ENCODE measurements around the gene S100A2.
"Not testable (repeated sequence)": the region's sequence is repeated elsewhere in the genome, so short reads cannot be mapped to it uniquely, and the experiment has no call there.

The S100A2 gene

GRCh38 chr1:153566414-153567371 is 1.0 kb upstream of the S100A2 start:
- no peaks in the 10 kb centered on the region for H3K27me3 ChIP-seq (replicated peaks; ENCODE audit: insufficient read depth, low read length)
- peak overlapping the region; percentile 66 for H2AFZ ChIP-seq (ENCODE audit: low read length)
- no peaks in the 10 kb centered on the region for H3F3A ChIP-seq (ENCODE audit: insufficient read depth, low read length)
- H3K79me2 ChIP-seq (ENCODE audit: low read length), result no peaks in the 10 kb centered on the region
- no peak overlapping the region for H3K4me3 ChIP-seq (ENCODE audit: low read length)
- peak overlapping the region; percentile 27 for H3K4me2 ChIP-seq (ENCODE audit: low read depth, low read length)
- H4K20me1 ChIP-seq (ENCODE audit: insufficient read depth, low read length), result no peaks in the 10 kb centered on the region
- H3K9me2 ChIP-seq (replicated peaks; ENCODE audit: insufficient read depth, low read length), result no peaks in the 10 kb centered on the region
- H3K9me3 ChIP-seq (replicated peaks; ENCODE audit: insufficient read depth, low read length), result no peaks in the 10 kb centered on the region
- TF ChIP-seq CTCF (IDR thresholded peaks at IDR 0.05; ENCODE audit: low read length), result no peak
- TF ChIP-seq EZH2phosphoT487 (IDR thresholded peaks at IDR 0.05; ENCODE audit: low read length), result no peak
- no peak for TF ChIP-seq EZH2 (optimal IDR thresholded peaks at IDR 0.05; ENCODE audit: low read depth, low read length)
- no peaks in the 10 kb centered on the region for H3K36me3 ChIP-seq (replicated peaks; ENCODE audit: insufficient read depth, low read length)
- H3K27ac ChIP-seq (ENCODE audit: low read length), result no peak overlapping the region
- peak; percentile 64 for DNase-seq
- peaks cover 12% of the 10 kb centered on the region for H3K4me1 ChIP-seq (ENCODE audit: low read length)
- peak overlapping the region; percentile 14; the same call in 1 of the 2 replicates for H3K9ac ChIP-seq (ENCODE audit: low read length)

- H3K36me3 ChIP-seq (replicated peaks; ENCODE audit: insufficient read depth, low read length), result no peaks in the 10 kb centered on the region
- H3K9ac ChIP-seq (ENCODE audit: low read length), result no peak overlapping the region
- no peak overlapping the region for H3K27ac ChIP-seq (ENCODE audit: low read length)
- no peaks in the 10 kb centered on the region for H3K9me3 ChIP-seq (replicated peaks; ENCODE audit: insufficient read depth, low read length)
- H3K79me2 ChIP-seq (ENCODE audit: low read length), result no peaks in the 10 kb centered on the region
- peaks cover 12% of the 10 kb centered on the region for H3K4me1 ChIP-seq (ENCODE audit: low read length)
- no peak overlapping the region for H3K4me3 ChIP-seq (ENCODE audit: low read length)
- H2AFZ ChIP-seq (ENCODE audit: low read length), result no peak overlapping the region
- H3K4me2 ChIP-seq (ENCODE audit: low read depth, low read length), result no peak overlapping the region
- TF ChIP-seq CTCF (IDR thresholded peaks at IDR 0.05; ENCODE audit: low read length) (no peak), EZH2 (optimal IDR thresholded peaks at IDR 0.05; ENCODE audit: low read depth, low read length) (no peak), EZH2phosphoT487 (IDR thresholded peaks at IDR 0.05; ENCODE audit: low read length) (no peak)
- no peak for DNase-seq
- no peaks in the 10 kb centered on the region for H3F3A ChIP-seq (ENCODE audit: insufficient read depth, low read length)
- no peaks in the 10 kb centered on the region for H4K20me1 ChIP-seq (ENCODE audit: insufficient read depth, low read length)
- H3K27me3 ChIP-seq (replicated peaks; ENCODE audit: insufficient read depth, low read length), result no peaks in the 10 kb centered on the region
- H3K9me2 ChIP-seq (replicated peaks; ENCODE audit: insufficient read depth, low read length), result no peaks in the 10 kb centered on the region
These were observed 1.7 kb downstream of the S100A2 start for GRCh38 chr1:153563991-153564390.

GRCh38 chr1:153563483-153563901 is 2.2 kb downstream of the S100A2 start:
- Histone ChIP-seq H3K9me3 (replicated peaks; ENCODE audit: insufficient read depth, low read length) (no peaks in the 10 kb centered on the region), H3K27ac (ENCODE audit: low read length) (no peak overlapping the region), H3K4me1 (ENCODE audit: low read length) (peaks cover 12% of the 10 kb centered on the region), H3K27me3 (replicated peaks; ENCODE audit: insufficient read depth, low read length) (no peaks in the 10 kb centered on the region), H2AFZ (ENCODE audit: low read length) (no peak overlapping the region), H3K9me2 (replicated peaks; ENCODE audit: insufficient read depth, low read length) (no peaks in the 10 kb centered on the region), H3K36me3 (replicated peaks; ENCODE audit: insufficient read depth, low read length) (no peaks in the 10 kb centered on the region), H4K20me1 (ENCODE audit: insufficient read depth, low read length) (no peaks in the 10 kb centered on the region), H3K9ac (ENCODE audit: low read length) (no peak overlapping the region), H3K4me3 (ENCODE audit: low read length) (no peak overlapping the region), H3K79me2 (ENCODE audit: low read length) (no peaks in the 10 kb centered on the region), H3F3A (ENCODE audit: insufficient read depth, low read length) (no peaks in the 10 kb centered on the region), H3K4me2 (ENCODE audit: low read depth, low read length) (no peak overlapping the region)
- TF ChIP-seq CTCF (IDR thresholded peaks at IDR 0.05; ENCODE audit: low read length) (no peak), EZH2phosphoT487 (IDR thresholded peaks at IDR 0.05; ENCODE audit: low read length) (no peak), EZH2 (optimal IDR thresholded peaks at IDR 0.05; ENCODE audit: low read depth, low read length) (no peak)
- DNase-seq, result no peak

- not testable (repeated sequence) for H3K4me2 ChIP-seq (ENCODE audit: low read depth, low read length); H3K36me3 ChIP-seq (replicated peaks; ENCODE audit: insufficient read depth, low read length); H3K9me3 ChIP-seq (replicated peaks; ENCODE audit: insufficient read depth, low read length); H3K27me3 ChIP-seq (replicated peaks; ENCODE audit: insufficient read depth, low read length); H3K79me2 ChIP-seq (ENCODE audit: low read length); H4K20me1 ChIP-seq (ENCODE audit: insufficient read depth, low read length); H2AFZ ChIP-seq (ENCODE audit: low read length); H3K9ac ChIP-seq (ENCODE audit: low read length); H3K9me2 ChIP-seq (replicated peaks; ENCODE audit: insufficient read depth, low read length); H3K27ac ChIP-seq (ENCODE audit: low read length); H3F3A ChIP-seq (ENCODE audit: insufficient read depth, low read length); H3K4me1 ChIP-seq (ENCODE audit: low read length); H3K4me3 ChIP-seq (ENCODE audit: low read length); DNase-seq
These were observed 3.6 kb downstream of the S100A2 start for GRCh38 chr1:153562021-153562420.

All from MM.1S (cell line).